Stimulated activated CD8-positive, alpha-beta memory T cell treated with anti-CD3 and anti-CD28 coated beads, Interleukin-15, amount 100 ng/mL, for 24 hours (primary cell): Measurements from ENCODE around the gene ITIH5.

Source experiments
- DNase-seq: peaks from one replicate; pipeline ENCODE4 v3.0.0-alpha.2; 2020; ENCODE audit warnings: low read depth

The ITIH5 gene

GRCh38 chr10:7583626-7584025, 83.1 kb downstream of the ITIH5 start:
- no peak for DNase-seq

- DNase-seq: no peak
These were observed 86.2 kb downstream of the ITIH5 start for GRCh38 chr10:7580520-7580919.

GRCh38 chr10:7579681-7580080, 87.1 kb downstream of the ITIH5 start:
- no peak for DNase-seq

- no peak for DNase-seq
These were observed 89.2 kb downstream of the ITIH5 start for GRCh38 chr10:7577579-7577978.

- no peak for DNase-seq
These were observed 89.6 kb downstream of the ITIH5 start for GRCh38 chr10:7577176-7577575.

- no peak for DNase-seq
These were observed 90.4 kb downstream of the ITIH5 start for GRCh38 chr10:7576340-7576739.

- no peak for DNase-seq
These were observed 94.4 kb downstream of the ITIH5 start for GRCh38 chr10:7572391-7572790.

GRCh38 chr10:7571981-7572380, 94.8 kb downstream of the ITIH5 start:
- DNase-seq: no peak

- DNase-seq: no peak
These were observed 98.7 kb downstream of the ITIH5 start for GRCh38 chr10:7567911-7568620.

GRCh38 chr10:7566891-7567290, 99.9 kb downstream of the ITIH5 start:
- no peak for DNase-seq

GRCh38 chr10:7565871-7566270, 100.9 kb downstream of the ITIH5 start:
- DNase-seq: no peak

- no peak for DNase-seq
These were observed 103.0 kb downstream of the ITIH5 start for GRCh38 chr10:7563770-7564169.

- DNase-seq: no peak
These were observed 103.4 kb downstream of the ITIH5 start for GRCh38 chr10:7563368-7563767.

- DNase-seq: no peak
These were observed 104.8 kb downstream of the ITIH5 start for GRCh38 chr10:7561985-7562384.

GRCh38 chr10:7561216-7561893, 105.4 kb downstream of the ITIH5 start:
- DNase-seq: no peak

GRCh38 chr10:7560519-7560918, 106.2 kb downstream of the ITIH5 start:
- DNase-seq: no peak

GRCh38 chr10:7559386-7559785, 107.4 kb downstream of the ITIH5 start:
- no peak for DNase-seq

- DNase-seq: no peak
These were observed 108.7 kb downstream of the ITIH5 start for GRCh38 chr10:7558036-7558435.

GRCh38 chr10:7553531-7553930, 113.2 kb downstream of the ITIH5 start:
- DNase-seq: no peak

- DNase-seq: no peak
These were observed 114.6 kb downstream of the ITIH5 start for GRCh38 chr10:7551950-7552716.

- DNase-seq: no peak
These were observed 115.5 kb downstream of the ITIH5 start for GRCh38 chr10:7551289-7551688.

- no peak for DNase-seq
These were observed 116.8 kb downstream of the ITIH5 start for GRCh38 chr10:7550013-7550412.

- DNase-seq: no peak
These were observed 118.9 kb downstream of the ITIH5 start for GRCh38 chr10:7547829-7548228.
